Osteoblast (primary cell): ENCODE results near the gene KIFC1. TPM values are rescaled to one million over a fixed set of nuclear protein-coding genes. Genes with fewer than 3 reads are reported as not detected.

Experiments used
- DNase-seq: peaks from one replicate; pipeline ENCODE4 v3.0.0; 2011; ENCODE audit warnings: low spot score, mixed read lengths; ENCODE audit not compliant: insufficient read length; ENCODE audit errors: missing footprints
- H2AFZ ChIP-seq: 2 replicates; pipeline ENCODE4 v1.6.0; 2011; ENCODE audit warnings: mild to moderate bottlenecking, low read length
- H3K27ac ChIP-seq: 2 replicates; pipeline ENCODE4 v1.5.1; 2011; ENCODE audit warnings: mild to moderate bottlenecking, low read depth, low read length, moderate library complexity
- H3K27me3 ChIP-seq: 2 replicates; pipeline ENCODE4 v1.6.0; 2012; ENCODE audit warnings: mild to moderate bottlenecking, control low read depth, inconsistent platforms, low read length, moderate library complexity; ENCODE audit not compliant: insufficient read depth
- H3K36me3 ChIP-seq: 2 replicates; pipeline ENCODE4 v1.5.1; 2011; ENCODE audit warnings: mild to moderate bottlenecking, low read length, control low read depth, moderate library complexity; ENCODE audit not compliant: insufficient read depth
- H3K4me1 ChIP-seq: 2 replicates; pipeline ENCODE4 v1.5.1; 2011; ENCODE audit warnings: mild to moderate bottlenecking, low read length, control low read depth, moderate library complexity; ENCODE audit not compliant: insufficient read depth
- H3K4me2 ChIP-seq: 2 replicates; pipeline ENCODE4 v1.6.0; 2011; ENCODE audit warnings: mild to moderate bottlenecking, low read length; ENCODE audit not compliant: insufficient read depth
- H3K4me3 ChIP-seq: fragments of 200-600 bp; sonication (generic); 3 replicates; pipeline ENCODE4 v1.5.1; 2012; ENCODE audit warnings: mild to moderate bottlenecking, low read length, inconsistent platforms; ENCODE audit not compliant: insufficient read depth
- H3K79me2 ChIP-seq: 2 replicates; pipeline ENCODE4 v1.6.0; 2012; ENCODE audit warnings: mild to moderate bottlenecking, low read length, control low read depth, inconsistent platforms; ENCODE audit not compliant: insufficient read depth
- H3K9me3 ChIP-seq: 2 replicates; pipeline ENCODE4 v1.5.1; 2011; ENCODE audit warnings: low read depth, low read length, control low read depth
- H4K20me1 ChIP-seq: 2 replicates; pipeline ENCODE4 v1.6.0; 2012; ENCODE audit warnings: mild to moderate bottlenecking, low read length, control low read depth; ENCODE audit not compliant: insufficient read depth
- CTCF ChIP-seq: IDR thresholded peaks from 2 replicates; pipeline ENCODE4 v1.5.1; 2011; ENCODE audit warnings: mild to moderate bottlenecking, low read depth, low read length, moderate library complexity; ENCODE audit errors: extremely low read depth
- total RNA-seq: library from RNA; depleted of rRNA; stranded (reverse); fragments of >200 nt; gene quantifications from 2 replicates; pipeline ENCODE4 v1.2.3, GENCODE V29; 2012

The KIFC1 gene
- total RNA-seq, 1 donor: 4.0 TPM

GRCh38 chr6:33426590-33427511 is 35.2 kb downstream of the KIFC1 start:
- H4K20me1 ChIP-seq: peaks cover 33% of the 10 kb centered on the region
- peaks cover 36% of the 10 kb centered on the region for H3K4me1 ChIP-seq
- DNase-seq: peak; percentile 85
- H3K27me3 ChIP-seq: no peaks in the 10 kb centered on the region
- H3K36me3 ChIP-seq: peaks cover 6% of the 10 kb centered on the region
- no peak for TF ChIP-seq CTCF
- peak overlapping the region; percentile 52 for H3K27ac ChIP-seq
- no peaks in the 10 kb centered on the region for H3K9me3 ChIP-seq
- H3K4me2 ChIP-seq: peak overlapping the region; percentile 96
- H3K79me2 ChIP-seq: peaks cover 64% of the 10 kb centered on the region
- no peak overlapping the region for H2AFZ ChIP-seq
- H3K4me3 ChIP-seq: peak overlapping the region; percentile 79

- Histone ChIP-seq H3K4me2 (peak overlapping the region; percentile 92), H3K4me3 (peak overlapping the region; percentile 79), H3K27me3 (no peaks in the 10 kb centered on the region), H3K79me2 (peaks cover 57% of the 10 kb centered on the region), H2AFZ (peak overlapping the region; percentile 66), H4K20me1 (peaks cover 34% of the 10 kb centered on the region), H3K9me3 (no peaks in the 10 kb centered on the region), H3K27ac (peak overlapping the region; percentile 52), H3K4me1 (peaks cover 36% of the 10 kb centered on the region), H3K36me3 (peaks cover 7% of the 10 kb centered on the region)
- TF ChIP-seq CTCF: no peak
- peak; percentile 98 for DNase-seq
Observed at GRCh38 chr6:33427585-33428223, 36.1 kb downstream of the KIFC1 start.

GRCh38 chr6:33428224-33428965 is 36.8 kb downstream of the KIFC1 start:
- peaks cover 13% of the 10 kb centered on the region for H3K36me3 ChIP-seq
- no peak overlapping the region for H3K27ac ChIP-seq
- H3K79me2 ChIP-seq: peaks cover 60% of the 10 kb centered on the region
- H3K27me3 ChIP-seq: no peaks in the 10 kb centered on the region
- peaks cover 40% of the 10 kb centered on the region for H4K20me1 ChIP-seq
- peak overlapping the region; percentile 71 for H3K4me2 ChIP-seq
- DNase-seq: peak; percentile 97
- TF ChIP-seq CTCF: peak; percentile 35
- H3K4me1 ChIP-seq: peaks cover 36% of the 10 kb centered on the region
- H3K9me3 ChIP-seq: no peaks in the 10 kb centered on the region
- no peak overlapping the region for H2AFZ ChIP-seq
- peak overlapping the region; percentile 79 for H3K4me3 ChIP-seq
